AG10803 (cell line): ENCODE results near the gene LTB4R.

Experiments used
- DNase-seq: peaks from one replicate; pipeline ENCODE4 v3.0.0; 2010; ENCODE audit warnings: low read depth
- H3K4me3 ChIP-seq: 2 replicates; pipeline ENCODE4 v1.5.1; 2011; ENCODE audit warnings: mild to moderate bottlenecking, low read length, control low read depth
- TF ChIP-seq, protein P1 (sequence below): conservative IDR thresholded peaks from 2 replicates; pipeline ENCODE4 v1.5.1; 2011; ENCODE audit warnings: mild to moderate bottlenecking, low read length, control low read depth, inconsistent platforms

Gene LTB4R

GRCh38 chr14:24296341-24297157 is 14.8 kb upstream of the LTB4R start:
- TF ChIP-seq, protein P1, sequence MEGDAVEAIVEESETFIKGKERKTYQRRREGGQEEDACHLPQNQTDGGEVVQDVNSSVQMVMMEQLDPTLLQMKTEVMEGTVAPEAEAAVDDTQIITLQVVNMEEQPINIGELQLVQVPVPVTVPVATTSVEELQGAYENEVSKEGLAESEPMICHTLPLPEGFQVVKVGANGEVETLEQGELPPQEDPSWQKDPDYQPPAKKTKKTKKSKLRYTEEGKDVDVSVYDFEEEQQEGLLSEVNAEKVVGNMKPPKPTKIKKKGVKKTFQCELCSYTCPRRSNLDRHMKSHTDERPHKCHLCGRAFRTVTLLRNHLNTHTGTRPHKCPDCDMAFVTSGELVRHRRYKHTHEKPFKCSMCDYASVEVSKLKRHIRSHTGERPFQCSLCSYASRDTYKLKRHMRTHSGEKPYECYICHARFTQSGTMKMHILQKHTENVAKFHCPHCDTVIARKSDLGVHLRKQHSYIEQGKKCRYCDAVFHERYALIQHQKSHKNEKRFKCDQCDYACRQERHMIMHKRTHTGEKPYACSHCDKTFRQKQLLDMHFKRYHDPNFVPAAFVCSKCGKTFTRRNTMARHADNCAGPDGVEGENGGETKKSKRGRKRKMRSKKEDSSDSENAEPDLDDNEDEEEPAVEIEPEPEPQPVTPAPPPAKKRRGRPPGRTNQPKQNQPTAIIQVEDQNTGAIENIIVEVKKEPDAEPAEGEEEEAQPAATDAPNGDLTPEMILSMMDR = peak; percentile 86

GRCh38 chr14:24297190-24297964 is 13.9 kb upstream of the LTB4R start:
- TF ChIP-seq, protein P1 = peak; percentile 53
- no peak for DNase-seq
- no peak overlapping the region for H3K4me3 ChIP-seq

More at GRCh38 chr14:24296341-24297157, 14.8 kb upstream of the LTB4R start:
- no peak overlapping the region for H3K4me3 ChIP-seq
- peak; percentile 92 for DNase-seq

DNA sequence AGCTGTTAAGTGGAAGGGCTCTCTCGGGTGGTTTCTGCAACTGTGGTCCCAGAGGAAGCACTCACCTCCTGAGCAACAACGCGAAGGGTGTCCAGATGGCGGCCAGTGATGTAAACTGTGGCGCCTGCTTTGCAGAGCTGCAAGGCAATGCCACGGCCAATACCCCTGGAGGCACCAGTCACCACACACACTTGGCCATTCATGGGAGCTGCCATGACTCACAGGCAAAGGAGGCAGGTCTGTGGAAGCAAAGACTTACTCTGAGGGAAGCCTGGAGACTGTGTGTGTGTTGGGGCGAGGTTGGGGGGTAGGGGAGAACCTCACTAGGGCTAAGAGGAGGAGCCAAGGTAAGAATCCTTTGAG is 12.4 kb upstream of the LTB4R start:
- peak overlapping the region; percentile 99 for H3K4me3 ChIP-seq
- peak; percentile 64 for DNase-seq
- TF ChIP-seq, protein P1 = no peak

DNA sequence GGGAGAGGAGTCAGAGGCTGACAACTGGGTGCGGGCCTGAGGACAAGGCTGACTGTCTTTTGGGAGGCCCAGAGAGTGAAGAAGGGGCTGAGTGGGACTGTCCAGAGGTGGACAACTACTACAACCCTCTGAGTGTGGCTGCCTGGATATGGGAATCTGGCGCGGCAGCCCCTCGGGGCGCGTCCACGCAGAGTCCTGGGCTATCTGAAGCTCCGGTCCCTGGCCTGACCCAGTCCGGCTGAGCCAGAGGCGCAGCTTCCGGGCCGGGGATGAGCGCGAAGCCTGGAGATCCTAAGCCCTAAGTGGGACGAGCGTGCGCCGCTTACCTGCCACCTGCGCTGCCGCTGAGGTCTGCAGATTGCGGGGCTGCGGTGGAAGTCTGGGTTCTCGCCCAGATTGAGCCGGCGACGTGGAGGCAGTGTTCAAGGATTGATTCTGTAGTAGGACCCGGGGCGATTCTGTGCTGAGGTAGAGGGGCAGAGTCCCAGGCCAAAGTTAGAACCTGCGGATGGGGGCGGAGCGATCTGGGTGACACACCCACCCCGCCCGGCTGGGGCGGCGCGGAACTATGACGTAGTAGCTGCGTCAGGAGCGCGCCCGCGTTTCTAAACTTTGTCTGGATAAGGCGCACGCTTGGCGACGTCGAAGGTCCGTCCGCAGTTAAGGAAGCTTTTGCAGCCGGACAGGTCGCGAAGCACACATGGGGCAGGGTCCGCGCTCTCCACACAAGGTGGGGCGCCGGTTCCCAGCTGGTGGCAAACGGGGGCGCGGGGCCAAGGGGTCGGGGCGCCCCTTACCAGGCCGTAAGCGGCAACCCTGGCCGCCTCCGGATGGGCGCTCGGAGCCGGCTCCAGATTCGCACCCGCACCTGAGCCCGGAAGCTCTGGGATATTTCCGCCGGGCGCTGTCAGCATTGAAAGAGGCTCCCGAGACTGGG is 11.8 kb upstream of the LTB4R start, which contains the start of the genes DHRS1 and NOP9:
DHRS1 (minus strand) TSS at position 526 of the 937 bp plus-strand sequence. CDS start 674 bp downstream, outside the sequence.
NOP9 (plus strand) TSS at position 596 of the 937 bp plus-strand sequence; CDS start at position 701, 105 bp downstream.
- H3K4me3 ChIP-seq = peak within 1 kb of the TSS; percentile 99
- peak; percentile 79 for DNase-seq
- TF ChIP-seq, protein P1 = no peak

DNA sequence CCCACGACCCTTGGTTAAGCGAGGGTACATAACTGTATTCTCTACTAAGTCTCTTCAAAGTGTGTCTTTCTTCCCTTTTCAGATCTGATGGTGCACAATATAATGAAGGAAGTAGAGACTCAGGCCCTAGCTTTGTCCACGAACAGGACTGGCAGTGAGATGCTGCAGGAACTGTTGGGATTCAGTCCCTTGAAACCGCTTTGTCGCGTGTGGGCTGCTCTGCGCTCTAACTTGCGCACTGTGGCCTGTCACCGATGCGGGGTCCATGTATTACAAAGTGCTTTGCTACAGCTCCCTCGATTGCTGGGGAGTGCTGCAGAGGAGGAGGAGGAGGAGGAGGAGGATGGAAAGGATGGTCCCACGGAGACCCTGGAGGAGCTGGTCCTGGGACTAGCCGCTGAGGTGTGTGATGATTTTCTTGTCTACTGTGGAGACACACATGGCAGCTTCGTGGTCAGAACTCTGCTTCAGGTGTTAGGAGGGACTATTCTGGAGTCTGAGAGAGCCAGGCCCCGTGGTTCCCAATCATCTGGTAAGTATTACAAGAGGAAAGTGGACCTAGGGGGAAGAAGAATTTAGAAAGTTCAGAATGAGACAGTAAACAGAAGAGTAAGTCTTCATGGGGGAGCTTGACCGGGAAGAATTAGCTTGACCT is 10.8 kb upstream of the LTB4R start:
- peak overlapping the region; percentile 99 for H3K4me3 ChIP-seq
- DNase-seq = no peak
- TF ChIP-seq, protein P1 = no peak

DNA sequence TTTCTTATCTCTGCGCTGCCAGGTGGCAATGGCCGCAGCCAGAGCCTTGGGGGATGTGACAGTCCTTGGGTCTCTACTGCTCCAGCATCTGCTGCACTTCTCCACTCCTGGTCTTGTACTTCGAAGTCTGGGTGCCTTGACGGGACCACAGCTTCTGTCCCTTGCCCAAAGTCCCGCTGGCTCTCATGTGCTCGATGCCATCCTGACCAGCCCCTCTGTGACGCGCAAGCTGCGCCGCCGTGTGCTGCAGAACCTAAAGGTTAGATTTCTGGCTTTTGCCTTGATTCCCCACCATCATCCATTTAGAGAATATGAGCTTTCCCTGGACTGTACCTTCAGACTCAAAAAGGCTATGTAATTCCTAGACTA is 7.3 kb upstream of the LTB4R start:
- DNase-seq = no peak
- TF ChIP-seq, protein P1 = no peak

More for the DNA sequence above, 7.3 kb upstream of the LTB4R start:
- no peak overlapping the region for H3K4me3 ChIP-seq
